Nephron progenitor cell (in vitro differentiated cells): ENCODE results near the gene ANLN.

Experiments used
- DNase-seq: peaks from one replicate; pipeline ENCODE4 v3.0.0; 2021
- H3K27ac Mint-ChIP-seq: 2 replicates; pipeline ENCODE4 v1.8.0; 2021; ENCODE audit warnings: mild to moderate bottlenecking, moderate library complexity, mixed read lengths
- H3K27me3 Mint-ChIP-seq: 2 replicates; pipeline ENCODE4 v1.8.0; 2021; ENCODE audit warnings: mild to moderate bottlenecking, low read depth, mixed read lengths; ENCODE audit not compliant: poor library complexity
- H3K36me3 Mint-ChIP-seq: 2 replicates; pipeline ENCODE4 v1.8.0; 2021; ENCODE audit warnings: low read depth, mixed read lengths
- H3K4me1 Mint-ChIP-seq: 2 replicates; pipeline ENCODE4 v1.8.0; 2021; ENCODE audit warnings: mixed read lengths
- H3K4me3 Mint-ChIP-seq: 2 replicates; pipeline ENCODE4 v1.8.0; 2021; ENCODE audit warnings: mild to moderate bottlenecking, moderate library complexity, mixed read lengths
- H3K9me3 Mint-ChIP-seq: 2 replicates; pipeline ENCODE4 v1.8.0; 2021; ENCODE audit warnings: mild to moderate bottlenecking, moderate library complexity, mixed read lengths
- CTCF ChIP-seq: fragments of 200-600 bp; sonication (generic); IDR thresholded peaks from 2 replicates; pipeline ENCODE4 v1.5.0; 2021; ENCODE audit warnings: antibody characterized with exemption

The ANLN gene

DNA sequence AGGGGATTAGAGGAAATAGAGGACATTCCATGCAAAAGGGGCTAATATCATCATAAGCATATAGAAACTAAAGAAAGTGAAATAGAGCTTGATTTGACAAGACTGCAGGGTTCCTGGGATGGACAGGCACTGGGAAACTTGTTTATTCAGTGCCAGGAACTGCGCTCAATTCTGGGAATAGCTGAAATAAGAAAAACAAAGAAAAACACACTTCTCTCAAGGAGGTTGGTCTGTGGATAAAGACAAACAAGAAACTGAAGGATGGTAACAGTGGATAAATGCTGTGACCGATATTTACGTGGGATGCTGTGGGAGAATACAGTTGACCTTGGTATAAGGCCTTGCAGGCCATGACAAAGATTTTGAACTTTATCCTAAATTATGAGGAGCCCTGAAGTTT is 40.9 kb upstream of the ANLN start:
- Mint-ChIP-seq H3K4me1 (no peaks in the 10 kb centered on the region), H3K9me3 (peaks cover 5% of the 10 kb centered on the region), H3K36me3 (peaks cover 5% of the 10 kb centered on the region), H3K4me3 (no peak overlapping the region), H3K27ac (no peak overlapping the region), H3K27me3 (no peaks in the 10 kb centered on the region)
- no peak for TF ChIP-seq CTCF
- no peak for DNase-seq

DNA sequence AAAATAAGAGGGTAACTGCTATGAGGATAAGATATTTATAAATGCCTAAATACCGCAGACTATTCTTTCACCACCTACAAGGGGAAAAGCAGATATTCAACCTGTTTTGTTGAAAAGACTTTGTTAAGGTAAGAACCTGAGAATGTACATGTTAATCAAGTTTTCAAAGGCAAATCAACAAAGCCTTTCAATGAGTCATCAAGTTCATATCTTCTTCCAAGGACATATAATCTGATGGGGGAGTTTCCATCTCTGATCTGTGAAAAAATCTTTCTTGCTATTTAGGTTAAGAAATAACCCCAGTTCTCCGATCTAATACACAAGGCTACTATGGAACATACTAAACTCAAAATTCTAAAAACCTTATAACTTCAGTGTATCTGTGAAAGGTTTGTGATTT is 40.0 kb upstream of the ANLN start:
- H3K27ac Mint-ChIP-seq = no peak overlapping the region
- TF ChIP-seq CTCF = no peak
- H3K4me3 Mint-ChIP-seq = no peak overlapping the region
- peaks cover 8% of the 10 kb centered on the region for H3K4me1 Mint-ChIP-seq
- peaks cover 5% of the 10 kb centered on the region for H3K9me3 Mint-ChIP-seq
- no peaks in the 10 kb centered on the region for H3K27me3 Mint-ChIP-seq
- DNase-seq = no peak
- H3K36me3 Mint-ChIP-seq = peaks cover 5% of the 10 kb centered on the region

DNA sequence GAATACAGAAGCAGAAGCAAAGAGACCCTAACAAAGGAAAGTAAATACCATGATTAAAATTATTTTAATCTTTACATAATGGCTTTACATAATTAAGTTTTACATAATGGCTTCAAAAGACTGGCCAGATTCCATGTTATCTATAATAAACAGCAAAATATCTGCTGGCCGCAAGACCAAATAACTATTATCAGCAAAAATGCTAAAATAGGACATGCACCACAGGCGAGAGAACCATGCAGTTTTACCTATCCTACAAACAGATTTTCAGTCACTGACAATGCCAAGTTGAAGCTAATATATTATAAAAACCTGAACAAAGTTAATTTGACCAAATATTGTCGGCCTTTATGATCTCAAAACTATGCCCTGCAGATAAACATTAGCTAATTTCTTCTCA is 34.2 kb upstream of the ANLN start:
- H3K9me3 Mint-ChIP-seq = no peaks in the 10 kb centered on the region
- H3K36me3 Mint-ChIP-seq = no peaks in the 10 kb centered on the region
- no peak for TF ChIP-seq CTCF
- no peak for DNase-seq
- no peak overlapping the region for H3K27ac Mint-ChIP-seq
- H3K4me3 Mint-ChIP-seq = no peak overlapping the region
- peaks cover 3% of the 10 kb centered on the region for H3K27me3 Mint-ChIP-seq
- H3K4me1 Mint-ChIP-seq = peaks cover 19% of the 10 kb centered on the region

DNA sequence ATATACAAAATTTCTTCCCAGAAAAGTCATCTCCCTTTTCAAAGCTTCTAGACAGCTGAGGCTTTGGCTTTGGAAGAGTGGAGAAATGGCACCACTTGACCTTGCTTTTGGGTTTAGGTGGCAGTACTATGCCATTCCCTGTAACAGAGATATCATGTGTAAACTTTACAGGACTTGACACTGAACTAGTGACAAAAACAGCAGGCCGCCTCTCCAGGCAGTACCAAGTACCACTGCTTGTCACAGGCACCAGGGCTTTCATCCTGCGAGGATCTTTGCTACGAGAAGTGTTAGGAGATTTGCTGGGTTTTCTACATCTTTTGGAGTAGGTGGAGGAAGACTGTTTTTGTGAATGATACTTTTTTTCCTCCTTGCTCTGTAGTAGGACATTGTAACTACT is 32.6 kb upstream of the ANLN start:
- no peak for TF ChIP-seq CTCF
- Mint-ChIP-seq H3K4me3 (no peak overlapping the region), H3K36me3 (no peaks in the 10 kb centered on the region), H3K27ac (no peak overlapping the region), H3K4me1 (peaks cover 22% of the 10 kb centered on the region), H3K27me3 (peaks cover 3% of the 10 kb centered on the region), H3K9me3 (no peaks in the 10 kb centered on the region)
- no peak for DNase-seq

- DNase-seq = no peak
Measured at GRCh38 chr7:36358589-36358988, 31.1 kb upstream of the ANLN start.

More at GRCh38 chr7:36358589-36358988, 31.1 kb upstream of the ANLN start:
- Mint-ChIP-seq H3K4me3 (no peak overlapping the region), H3K27me3 (peaks cover 3% of the 10 kb centered on the region), H3K27ac (no peak overlapping the region), H3K4me1 (peaks cover 22% of the 10 kb centered on the region), H3K9me3 (no peaks in the 10 kb centered on the region), H3K36me3 (peaks cover 6% of the 10 kb centered on the region)
- no peak for TF ChIP-seq CTCF
